ENCODE measurements around the gene PRICKLE2.

PRICKLE2 gene

DNA sequence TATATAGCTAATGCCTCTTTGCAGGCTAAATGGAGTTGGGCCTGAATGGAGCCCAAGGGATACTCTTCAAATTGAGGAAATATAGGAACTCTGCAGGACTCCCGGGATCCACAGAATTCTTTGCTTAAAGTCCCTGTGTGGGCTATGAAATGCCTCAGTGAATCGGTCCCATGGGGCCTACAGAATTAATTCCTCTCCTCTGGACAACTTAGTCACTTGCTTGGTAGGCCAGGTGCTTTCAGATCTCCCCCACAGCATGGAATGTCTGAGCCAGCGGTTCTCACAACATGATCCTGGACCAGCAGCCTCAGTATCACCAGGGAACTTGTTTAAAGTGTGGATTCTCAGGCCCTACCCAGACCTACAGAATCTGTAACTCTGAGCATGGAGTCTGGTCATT lies 15.1 kb upstream of the PRICKLE2 start:
- Mint-ChIP-seq H3K36me3 (ENCODE audit: insufficient read depth) (no peaks in the 10 kb centered on the region), H3K27ac (no peak overlapping the region)
- ATAC-seq (replicated peaks) = no peak

DNA sequence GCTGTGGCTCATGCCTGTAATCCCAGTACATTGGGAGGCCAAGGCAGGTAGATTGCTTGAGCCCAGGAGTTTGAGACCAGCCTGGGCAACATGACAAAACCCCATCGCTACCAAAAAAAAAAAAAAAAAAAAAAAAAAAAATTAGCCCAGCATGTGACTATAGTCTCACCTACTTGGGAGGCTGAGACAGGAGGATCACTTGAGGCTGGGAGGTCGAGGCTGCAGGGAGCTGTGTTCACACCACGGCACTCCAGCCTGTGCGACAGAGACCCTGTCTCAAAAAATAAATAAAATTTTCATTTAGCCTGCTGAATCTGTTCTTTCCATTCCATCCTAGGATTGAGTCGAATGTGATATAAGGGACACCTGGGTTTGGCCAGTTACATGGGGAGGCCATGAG lies 14.6 kb upstream of the PRICKLE2 start:
- H3K4me3 Mint-ChIP-seq = no peak overlapping the region
- H3K9me3 Mint-ChIP-seq = peaks cover 2 to 13% of the 10 kb centered on the region in 2 donors

More for the DNA sequence above, 15.1 kb upstream of the PRICKLE2 start:
- DNase-seq = no peak
- Mint-ChIP-seq H3K9me3 (peaks cover 2 to 13% of the 10 kb centered on the region in 2 donors), H3K4me3 (no peak overlapping the region), H3K27me3 (no peaks in the 10 kb centered on the region), H3K4me1 (ENCODE audit: low read depth in 2 of 2) (no peaks in the 10 kb centered on the region)

DNA sequence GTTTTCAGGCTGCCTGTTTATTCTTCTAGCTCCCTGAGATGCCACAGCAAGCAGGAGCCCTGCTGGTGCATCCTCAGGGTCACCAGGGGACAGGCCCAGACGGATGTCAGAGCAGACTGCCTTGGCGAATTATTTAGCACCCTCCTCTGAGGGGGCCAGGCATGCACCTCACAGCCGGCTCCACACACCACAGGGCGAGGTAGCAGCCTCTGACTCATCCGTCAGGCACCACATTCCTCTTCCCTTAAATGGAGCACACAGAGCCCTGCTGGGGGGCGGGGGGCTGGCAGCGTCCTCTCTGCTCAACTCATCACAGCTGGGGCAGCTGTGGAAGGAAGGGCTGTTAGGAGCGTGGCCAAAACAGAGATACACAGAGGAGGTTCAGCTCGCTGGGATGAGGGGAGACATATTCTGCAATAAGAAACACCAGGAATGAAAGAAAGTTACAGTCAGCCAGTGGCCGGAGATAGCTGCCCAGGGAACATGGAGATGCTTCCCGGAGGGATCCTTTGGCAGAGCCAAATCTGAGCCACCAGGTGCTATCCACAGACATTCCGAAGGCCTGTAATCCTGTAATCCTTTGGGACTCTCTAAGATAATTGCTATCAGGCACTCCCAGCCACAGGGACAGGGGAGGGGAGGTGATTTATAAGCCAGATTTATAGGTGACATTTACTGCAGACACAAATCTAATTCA lies 13.9 kb upstream of the PRICKLE2 start:
- Mint-ChIP-seq H3K4me3 (no peak overlapping the region), H3K36me3 (ENCODE audit: insufficient read depth) (no peaks in the 10 kb centered on the region), H3K4me1 (ENCODE audit: low read depth in 2 of 2) (no peaks in the 10 kb centered on the region), H3K9me3 (peaks cover 2 to 13% of the 10 kb centered on the region in 2 donors), H3K27me3 (no peaks in the 10 kb centered on the region), H3K27ac (no peak overlapping the region)
- DNase-seq (no peak), ATAC-seq (replicated peaks) (no peak)

More for the DNA sequence above, 14.6 kb upstream of the PRICKLE2 start:
- no peaks in the 10 kb centered on the region for H3K27me3 Mint-ChIP-seq
- H3K27ac Mint-ChIP-seq = no peak overlapping the region
- H3K4me1 Mint-ChIP-seq (ENCODE audit: low read depth in 2 of 2) = no peaks in the 10 kb centered on the region
- DNase-seq = no peak
- no peak for ATAC-seq (replicated peaks)
- H3K36me3 Mint-ChIP-seq (ENCODE audit: insufficient read depth) = no peaks in the 10 kb centered on the region

DNA sequence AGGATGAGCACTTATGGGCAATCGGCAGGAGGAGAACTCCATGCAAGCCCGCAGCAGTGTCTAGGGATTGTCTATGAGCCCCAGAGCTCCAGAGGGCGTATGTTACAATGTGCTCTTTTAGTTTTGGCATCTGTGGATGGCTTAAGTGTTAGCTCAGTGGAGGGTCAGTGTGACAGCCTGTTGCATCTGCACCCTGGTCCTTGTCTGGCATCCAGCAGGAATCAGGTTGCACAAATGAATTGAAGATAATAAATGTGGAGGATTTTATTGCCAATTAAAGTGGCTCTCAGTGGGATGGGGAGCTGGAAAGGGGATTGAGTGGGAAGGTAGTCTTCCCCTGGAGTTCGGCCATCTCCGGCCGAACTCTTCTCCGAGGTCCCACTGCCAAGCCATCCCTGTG lies 11.8 kb upstream of the PRICKLE2 start:
- peaks cover 0 to 10% of the 10 kb centered on the region in 2 donors for H3K9me3 Mint-ChIP-seq
- no peaks in the 10 kb centered on the region for H3K4me1 Mint-ChIP-seq (ENCODE audit: low read depth in 2 of 2)
- ATAC-seq (replicated peaks) (no peak), DNase-seq (no peak)
- no peak overlapping the region for H3K27ac Mint-ChIP-seq
- H3K36me3 Mint-ChIP-seq (ENCODE audit: insufficient read depth) = no peaks in the 10 kb centered on the region
- no peak overlapping the region for H3K4me3 Mint-ChIP-seq
- H3K27me3 Mint-ChIP-seq = no peaks in the 10 kb centered on the region

DNA sequence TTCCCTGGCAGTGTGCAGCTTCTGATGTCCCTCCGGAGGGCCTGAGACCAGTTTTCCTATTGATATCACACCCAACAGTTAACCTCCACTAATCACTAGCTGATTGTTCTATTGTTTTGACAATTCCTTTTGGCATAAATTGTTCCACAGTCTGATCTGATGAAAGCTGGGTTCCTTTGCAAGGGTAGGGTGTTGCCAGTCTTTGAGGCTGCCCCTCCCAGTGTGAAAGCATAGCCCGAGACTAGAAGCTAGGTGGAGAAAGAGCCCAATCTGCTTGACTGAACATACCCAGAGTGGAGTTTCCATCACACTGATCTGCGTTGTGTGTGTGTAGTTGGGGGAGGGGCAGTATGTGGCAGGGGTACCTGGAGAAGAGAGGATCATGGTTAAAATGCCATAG lies 10.3 kb upstream of the PRICKLE2 start:
- no peaks in the 10 kb centered on the region for H3K27me3 Mint-ChIP-seq
- no peak overlapping the region for H3K27ac Mint-ChIP-seq
- DNase-seq = no peak
- H3K4me3 Mint-ChIP-seq = no peak overlapping the region
- H3K9me3 Mint-ChIP-seq = peaks cover 0 to 6% of the 10 kb centered on the region in 2 donors
- H3K4me1 Mint-ChIP-seq (ENCODE audit: low read depth in 2 of 2) = no peaks in the 10 kb centered on the region
- ATAC-seq (replicated peaks) = no peak
- no peaks in the 10 kb centered on the region for H3K36me3 Mint-ChIP-seq (ENCODE audit: insufficient read depth)

DNA sequence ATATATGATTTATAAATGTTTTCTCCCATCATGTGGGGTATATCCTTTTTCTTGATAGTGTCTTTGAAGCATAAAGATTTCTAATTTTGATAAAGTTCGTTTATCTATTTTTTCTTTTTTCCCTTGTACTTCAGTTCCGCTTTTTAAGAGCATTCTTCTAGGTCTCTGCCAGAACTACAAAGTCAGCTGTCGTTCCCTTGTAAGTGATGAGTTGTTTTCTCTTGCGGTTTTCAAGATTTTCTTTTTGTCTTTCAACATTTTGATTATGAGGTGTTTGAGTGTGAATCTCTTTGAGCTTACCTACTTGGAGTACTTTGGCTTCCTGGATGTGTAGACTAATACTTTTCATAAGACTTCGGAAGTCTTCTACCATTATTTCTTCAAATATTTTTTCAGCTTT lies 9.3 kb upstream of the PRICKLE2 start:
- no peak overlapping the region for H3K4me3 Mint-ChIP-seq
- peaks cover 0 to 6% of the 10 kb centered on the region in 2 donors for H3K9me3 Mint-ChIP-seq
- H3K36me3 Mint-ChIP-seq (ENCODE audit: insufficient read depth) = no peaks in the 10 kb centered on the region
- no peaks in the 10 kb centered on the region for H3K27me3 Mint-ChIP-seq
- DNase-seq (no peak), ATAC-seq (replicated peaks) (no peak)
- no peak overlapping the region for H3K27ac Mint-ChIP-seq
- no peaks in the 10 kb centered on the region for H3K4me1 Mint-ChIP-seq (ENCODE audit: low read depth in 2 of 2)

DNA sequence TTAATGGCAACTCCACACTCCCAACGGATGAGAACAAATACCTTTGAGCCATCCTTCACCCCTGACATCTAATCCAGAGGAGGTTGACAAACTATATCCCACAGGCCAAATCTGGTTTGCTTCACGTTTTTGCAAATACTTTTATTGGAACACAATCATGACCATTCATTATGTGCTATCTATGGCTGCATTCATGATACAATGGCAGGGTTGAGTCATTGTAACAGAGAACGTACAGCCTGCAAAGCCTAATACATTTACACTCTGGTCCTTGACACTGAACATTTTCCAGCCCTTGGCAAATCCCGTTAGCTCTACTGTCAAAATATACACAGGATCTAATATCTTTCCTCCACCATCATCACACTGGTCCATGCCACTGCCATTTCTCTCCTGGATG lies 7.6 kb upstream of the PRICKLE2 start:
- ATAC-seq (replicated peaks) = no peak
- DNase-seq = no peak
- Mint-ChIP-seq H3K9me3 (peaks cover 0 to 6% of the 10 kb centered on the region in 2 donors), H3K27me3 (no peaks in the 10 kb centered on the region), H3K27ac (no peak overlapping the region), H3K36me3 (ENCODE audit: insufficient read depth) (no peaks in the 10 kb centered on the region), H3K4me1 (ENCODE audit: low read depth in 2 of 2) (no peaks in the 10 kb centered on the region), H3K4me3 (no peak overlapping the region)

DNA sequence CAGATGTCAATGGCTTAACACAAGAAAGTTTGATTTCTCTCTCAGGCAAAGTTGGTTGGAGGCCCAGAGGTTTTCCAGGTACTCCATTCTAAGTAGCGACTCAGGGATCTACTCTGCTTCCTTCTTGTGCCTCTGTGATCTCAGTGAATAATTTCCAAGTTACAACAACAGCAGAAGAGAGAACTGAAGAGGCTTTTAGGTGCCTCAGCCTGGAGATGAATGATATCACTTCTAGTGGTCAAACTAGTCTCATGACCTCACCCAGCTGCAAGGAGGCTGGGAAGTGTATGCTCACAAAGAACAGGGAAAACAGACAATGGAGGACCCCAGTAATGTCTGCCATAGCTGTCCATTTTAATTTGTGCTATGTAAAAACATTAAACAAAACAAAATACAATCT lies 4.6 kb upstream of the PRICKLE2 start:
- no peak for ATAC-seq (replicated peaks)
- Mint-ChIP-seq H3K9me3 (no peaks in the 10 kb centered on the region), H3K36me3 (ENCODE audit: insufficient read depth) (no peaks in the 10 kb centered on the region), H3K4me3 (no peak overlapping the region), H3K4me1 (ENCODE audit: low read depth in 2 of 2) (no peaks in the 10 kb centered on the region), H3K27me3 (peaks cover 0 to 15% of the 10 kb centered on the region in 2 donors), H3K27ac (no peak overlapping the region)
- DNase-seq = no peak

DNA sequence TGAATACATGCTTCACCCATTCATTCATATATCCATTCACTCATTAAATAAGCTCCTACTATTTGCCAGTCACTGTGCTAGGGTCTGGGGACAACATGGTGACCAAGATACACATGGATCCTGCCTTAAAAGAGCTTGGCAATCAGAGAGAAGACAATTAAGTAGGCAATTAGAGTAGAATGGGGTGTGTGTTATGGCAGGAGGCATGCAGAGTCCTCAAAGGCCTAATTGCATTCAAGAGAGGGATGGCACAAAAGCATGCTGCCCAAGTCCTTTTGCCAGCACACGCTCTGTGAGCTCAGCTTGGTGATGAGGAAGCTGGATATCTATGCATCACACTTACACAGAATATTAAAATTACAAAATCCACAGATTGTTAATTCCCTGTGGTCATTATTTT lies 2.8 kb upstream of the PRICKLE2 start:
- Mint-ChIP-seq H3K4me1 (ENCODE audit: low read depth in 2 of 2) (no peaks in the 10 kb centered on the region), H3K4me3 (no peak overlapping the region), H3K27me3 (peaks cover 0 to 20% of the 10 kb centered on the region in 2 donors), H3K36me3 (ENCODE audit: insufficient read depth) (no peaks in the 10 kb centered on the region), H3K27ac (no peak overlapping the region), H3K9me3 (no peaks in the 10 kb centered on the region)
- DNase-seq = no peak
- ATAC-seq (replicated peaks) = no peak

DNA sequence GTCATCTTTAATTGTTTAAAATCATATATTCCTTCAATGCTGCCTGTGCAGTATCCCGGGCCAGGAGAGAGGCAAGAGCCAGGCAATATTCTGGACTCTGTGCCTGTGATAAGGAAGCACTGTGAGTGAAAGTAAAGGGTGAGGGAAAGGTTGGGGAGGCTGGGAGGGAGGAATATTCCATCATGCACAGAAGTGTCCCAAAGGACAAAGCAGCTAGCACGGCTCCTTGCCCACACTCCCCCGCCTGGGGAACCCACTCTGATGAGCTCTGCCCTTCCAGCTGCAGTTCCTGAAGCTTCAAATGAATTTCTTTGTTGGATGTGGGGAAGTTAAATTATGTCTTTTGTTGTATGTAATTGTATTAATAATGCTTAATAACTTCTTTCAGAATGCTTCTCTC lies 1.5 kb upstream of the PRICKLE2 start:
- no peaks in the 10 kb centered on the region for H3K4me1 Mint-ChIP-seq (ENCODE audit: low read depth in 2 of 2)
- H3K27me3 Mint-ChIP-seq = peaks cover 0 to 20% of the 10 kb centered on the region in 2 donors
- H3K4me3 Mint-ChIP-seq = no peak overlapping the region

DNA sequence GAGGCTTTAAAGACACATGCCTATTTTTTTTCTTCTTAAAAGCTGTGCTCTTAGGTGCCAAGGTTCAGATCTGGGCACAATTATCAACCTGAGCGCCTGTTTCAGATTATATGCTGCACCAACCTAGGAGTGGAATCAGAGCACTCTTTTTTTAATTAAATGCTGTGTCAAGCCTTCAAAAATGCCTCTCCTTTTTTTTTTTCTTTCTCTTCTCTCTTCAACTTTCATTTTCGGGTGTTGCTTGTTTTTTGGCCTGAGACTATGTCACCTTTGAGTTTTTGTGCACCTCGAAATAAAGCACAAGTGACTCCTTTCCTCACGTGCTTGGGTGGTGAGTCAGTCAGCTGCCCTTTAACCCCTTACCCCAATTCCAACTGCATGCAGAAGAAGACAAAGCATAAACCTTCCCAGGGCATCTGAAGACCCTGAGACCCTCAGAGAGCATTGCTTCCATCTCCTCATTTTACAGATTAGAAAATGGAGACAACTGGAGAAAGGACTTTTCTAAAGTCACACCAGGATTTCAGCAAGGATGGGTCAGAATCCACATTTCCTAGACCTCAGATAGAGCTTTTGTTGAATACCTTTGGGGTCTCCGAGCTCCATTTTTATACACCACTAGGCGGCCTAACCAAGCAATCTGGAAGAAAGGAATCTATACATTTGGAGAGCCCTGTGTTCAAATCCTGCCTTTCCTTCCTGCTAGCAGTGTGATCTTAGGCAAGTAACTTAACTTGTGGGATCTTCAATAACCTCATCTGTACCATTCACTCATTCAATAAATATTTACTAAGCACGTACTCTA lies 631 bp upstream of the PRICKLE2 start:
- H3K9me3 Mint-ChIP-seq = no peaks in the 10 kb centered on the region
- H3K4me1 Mint-ChIP-seq (ENCODE audit: low read depth in 2 of 2) = no peaks in the 10 kb centered on the region
- no peak for ATAC-seq (replicated peaks)
- H3K27ac Mint-ChIP-seq = no peak overlapping the region
- H3K4me3 Mint-ChIP-seq = no peak overlapping the region
- peaks cover 4 to 20% of the 10 kb centered on the region in 2 donors for H3K27me3 Mint-ChIP-seq
- DNase-seq = no peak
- no peaks in the 10 kb centered on the region for H3K36me3 Mint-ChIP-seq (ENCODE audit: insufficient read depth)

More for the DNA sequence above, 1.5 kb upstream of the PRICKLE2 start:
- H3K9me3 Mint-ChIP-seq = no peaks in the 10 kb centered on the region
- no peak for ATAC-seq (replicated peaks)
- H3K27ac Mint-ChIP-seq = no peak overlapping the region
- no peaks in the 10 kb centered on the region for H3K36me3 Mint-ChIP-seq (ENCODE audit: insufficient read depth)
- no peak for DNase-seq

DNA sequence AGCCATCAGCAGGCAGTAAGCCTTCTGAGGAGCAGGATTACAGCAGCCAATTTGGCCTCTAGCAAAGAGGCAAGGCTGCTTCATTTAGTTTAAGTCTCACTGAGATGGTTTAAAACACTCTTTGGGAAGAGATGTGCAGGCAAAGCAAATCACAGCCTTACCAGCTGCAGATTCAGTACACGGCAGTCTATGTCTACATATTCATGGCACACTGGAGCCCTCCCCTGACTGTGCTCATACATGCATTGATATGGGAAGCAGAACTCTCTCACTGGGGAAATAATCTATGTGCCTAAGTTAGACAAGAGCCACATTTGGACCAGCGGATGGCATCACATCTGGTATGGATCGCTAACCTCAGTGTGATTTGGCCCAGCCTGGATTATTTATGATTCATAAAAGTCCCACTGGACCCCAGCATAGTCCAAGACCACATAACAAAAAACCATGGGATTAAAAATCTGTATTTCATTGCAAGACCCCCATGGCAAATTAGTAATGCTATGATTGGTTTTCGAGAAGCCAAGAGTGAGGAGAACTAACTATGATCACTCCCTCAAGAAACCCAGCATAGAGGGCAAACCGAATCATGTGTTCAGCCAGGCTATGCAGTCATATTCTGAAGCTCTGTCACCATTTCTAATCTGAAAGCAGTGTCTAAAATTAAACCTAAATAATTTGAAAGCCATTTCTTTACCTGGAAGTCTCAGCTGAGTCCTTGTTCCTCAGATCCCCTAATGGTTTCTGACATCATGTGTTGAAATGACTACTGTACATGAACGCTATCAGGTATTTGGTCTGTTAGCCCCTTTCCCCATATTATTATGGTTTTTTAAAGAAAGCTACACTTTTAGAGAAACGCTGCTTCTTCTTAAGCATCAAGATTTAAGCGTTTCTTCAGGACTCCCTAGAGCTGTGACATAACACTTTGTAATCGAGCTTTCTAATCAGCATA lies 1.2 kb downstream of the PRICKLE2 start:
- Mint-ChIP-seq H3K4me3 (no peak overlapping the region), H3K36me3 (ENCODE audit: insufficient read depth) (no peaks in the 10 kb centered on the region), H3K27me3 (peaks cover 6 to 20% of the 10 kb centered on the region in 2 donors), H3K4me1 (ENCODE audit: low read depth in 2 of 2) (no peaks in the 10 kb centered on the region), H3K27ac (no peak overlapping the region), H3K9me3 (no peaks in the 10 kb centered on the region)
- no peak for DNase-seq
- ATAC-seq (replicated peaks) = no peak

DNA sequence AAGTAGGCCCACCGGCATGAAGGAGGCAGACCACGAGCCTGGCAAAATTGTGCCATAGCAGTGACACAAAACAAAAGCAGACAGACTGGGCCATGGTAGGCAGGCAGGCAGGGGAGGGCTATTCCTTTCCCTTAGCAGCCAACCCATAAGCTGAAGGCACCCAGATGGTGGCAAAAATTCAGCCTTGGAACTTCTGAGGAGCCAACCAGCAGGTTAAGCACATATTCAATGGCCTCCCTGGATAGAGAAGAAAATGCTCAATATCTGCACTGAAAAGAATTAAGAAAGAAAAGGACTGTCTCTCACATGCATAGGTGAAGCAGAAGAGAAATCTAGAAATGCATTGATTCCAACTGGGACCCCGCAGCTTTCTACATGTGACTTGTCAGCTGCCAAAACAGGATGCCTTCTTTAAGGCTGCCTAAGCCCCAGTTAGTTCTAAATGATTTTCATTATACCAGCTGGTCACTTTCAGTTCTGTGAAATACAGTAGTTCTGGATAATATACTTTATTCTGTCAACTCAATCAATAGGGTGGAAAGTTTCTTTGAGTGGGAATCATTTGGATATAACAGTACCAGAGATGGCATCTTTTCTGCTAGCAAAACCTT lies 2.7 kb downstream of the PRICKLE2 start:
- Mint-ChIP-seq H3K4me3 (no peak overlapping the region), H3K27me3 (peaks cover 6 to 19% of the 10 kb centered on the region in 2 donors), H3K9me3 (no peaks in the 10 kb centered on the region), H3K27ac (no peak overlapping the region), H3K36me3 (ENCODE audit: insufficient read depth) (no peaks in the 10 kb centered on the region), H3K4me1 (ENCODE audit: low read depth in 2 of 2) (no peaks in the 10 kb centered on the region)
- ATAC-seq (replicated peaks) (no peak), DNase-seq (no peak)
